HG03442 (cell line): Measurements from ENCODE around the gene RARA.
"Not testable (repeated sequence)": the region's sequence is repeated elsewhere in the genome, so short reads cannot be mapped to it uniquely, and the experiment has no call there.

Experiments used
- ATAC-seq: cut with Tn5 transposase; IDR thresholded peaks from one replicate; pipeline ENCODE4 v1.9.1; 2021; ENCODE audit warnings: mild to moderate bottlenecking, moderate library complexity; ENCODE audit not compliant: unreplicated experiment

Gene RARA

DNA sequence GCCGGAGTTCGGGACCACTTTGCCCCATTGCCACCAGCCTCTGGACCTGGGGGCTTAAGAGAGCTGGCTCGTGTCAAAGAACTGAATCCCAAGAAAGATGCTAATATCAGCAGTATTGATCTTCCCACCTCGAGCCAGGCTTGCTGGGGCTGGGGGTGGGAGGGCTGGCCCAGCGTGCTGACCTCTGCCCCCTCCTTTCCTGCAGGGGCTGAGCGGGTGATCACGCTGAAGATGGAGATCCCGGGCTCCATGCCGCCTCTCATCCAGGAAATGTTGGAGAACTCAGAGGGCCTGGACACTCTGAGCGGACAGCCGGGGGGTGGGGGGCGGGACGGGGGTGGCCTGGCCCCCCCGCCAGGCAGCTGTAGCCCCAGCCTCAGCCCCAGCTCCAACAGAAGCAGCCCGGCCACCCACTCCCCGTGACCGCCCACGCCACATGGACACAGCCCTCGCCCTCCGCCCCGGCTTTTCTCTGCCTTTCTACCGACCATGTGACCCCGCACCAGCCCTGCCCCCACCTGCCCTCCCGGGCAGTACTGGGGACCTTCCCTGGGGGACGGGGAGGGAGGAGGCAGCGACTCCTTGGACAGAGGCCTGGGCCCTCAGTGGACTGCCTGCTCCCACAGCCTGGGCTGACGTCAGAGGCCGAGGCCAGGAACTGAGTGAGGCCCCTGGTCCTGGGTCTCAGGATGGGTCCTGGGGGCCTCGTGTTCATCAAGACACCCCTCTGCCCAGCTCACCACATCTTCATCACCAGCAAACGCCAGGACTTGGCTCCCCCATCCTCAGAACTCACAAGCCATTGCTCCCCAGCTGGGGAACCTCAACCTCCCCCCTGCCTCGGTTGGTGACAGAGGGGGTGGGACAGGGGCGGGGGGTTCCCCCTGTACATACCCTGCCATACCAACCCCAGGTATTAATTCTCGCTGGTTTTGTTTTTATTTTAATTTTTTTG, 47.1 kb downstream of the RARA start:
- no peak for ATAC-seq

DNA sequence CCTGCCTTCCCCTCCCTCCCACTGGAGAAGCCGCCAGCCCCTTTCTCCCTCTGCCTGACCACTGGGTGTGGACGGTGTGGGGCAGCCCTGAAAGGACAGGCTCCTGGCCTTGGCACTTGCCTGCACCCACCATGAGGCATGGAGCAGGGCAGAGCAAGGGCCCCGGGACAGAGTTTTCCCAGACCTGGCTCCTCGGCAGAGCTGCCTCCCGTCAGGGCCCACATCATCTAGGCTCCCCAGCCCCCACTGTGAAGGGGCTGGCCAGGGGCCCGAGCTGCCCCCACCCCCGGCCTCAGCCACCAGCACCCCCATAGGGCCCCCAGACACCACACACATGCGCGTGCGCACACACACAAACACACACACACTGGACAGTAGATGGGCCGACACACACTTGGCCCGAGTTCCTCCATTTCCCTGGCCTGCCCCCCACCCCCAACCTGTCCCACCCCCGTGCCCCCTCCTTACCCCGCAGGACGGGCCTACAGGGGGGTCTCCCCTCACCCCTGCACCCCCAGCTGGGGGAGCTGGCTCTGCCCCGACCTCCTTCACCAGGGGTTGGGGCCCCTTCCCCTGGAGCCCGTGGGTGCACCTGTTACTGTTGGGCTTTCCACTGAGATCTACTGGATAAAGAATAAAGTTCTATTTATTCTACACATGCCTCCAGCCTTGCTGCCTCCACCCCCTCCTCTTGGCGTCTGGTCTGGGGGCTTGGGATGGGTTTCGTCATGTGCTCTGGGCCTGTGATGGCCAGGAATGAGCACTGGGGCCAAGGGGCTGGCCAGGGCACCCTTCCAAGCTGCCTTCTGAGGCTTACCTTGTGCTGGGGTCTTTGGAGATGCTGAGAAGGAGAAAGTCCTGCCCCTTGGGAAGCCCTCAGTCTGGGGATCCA, 48.3 kb downstream of the RARA start:
- ATAC-seq = no peak

DNA sequence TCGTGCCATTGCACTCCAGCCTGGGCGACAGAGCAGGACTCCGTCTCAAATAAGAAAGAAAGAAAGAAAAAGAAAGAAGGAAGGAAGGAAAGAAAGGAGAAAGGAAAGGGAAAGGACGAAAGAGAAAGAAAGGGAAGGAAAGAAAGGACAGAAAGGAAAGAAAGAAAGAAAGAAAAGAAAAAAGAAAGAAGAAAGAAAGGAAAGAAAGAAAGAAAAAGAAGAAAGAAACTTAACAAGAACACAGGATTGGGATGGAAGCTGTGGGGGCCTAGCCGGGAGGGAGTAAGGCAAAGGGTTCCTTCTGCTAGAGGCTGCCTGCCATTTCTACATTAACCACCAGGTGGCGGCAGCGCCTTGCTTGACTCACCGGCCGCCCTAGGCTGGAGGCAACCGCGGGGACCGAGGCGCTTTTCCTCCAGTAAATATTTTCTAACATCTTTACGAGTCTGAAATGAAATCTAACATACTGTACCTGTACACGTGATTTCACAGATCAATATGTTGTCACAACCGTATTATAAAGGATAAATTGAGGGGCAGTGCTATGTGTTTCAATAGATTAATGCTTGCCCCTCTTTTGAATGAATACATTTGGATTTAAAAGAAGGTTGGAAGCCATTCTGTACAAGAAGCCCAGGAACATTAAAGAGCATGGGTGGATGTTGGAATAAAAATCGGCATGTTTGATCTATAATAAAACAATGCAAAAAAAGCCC, 49.5 kb downstream of the RARA start:
- no peak for ATAC-seq

DNA sequence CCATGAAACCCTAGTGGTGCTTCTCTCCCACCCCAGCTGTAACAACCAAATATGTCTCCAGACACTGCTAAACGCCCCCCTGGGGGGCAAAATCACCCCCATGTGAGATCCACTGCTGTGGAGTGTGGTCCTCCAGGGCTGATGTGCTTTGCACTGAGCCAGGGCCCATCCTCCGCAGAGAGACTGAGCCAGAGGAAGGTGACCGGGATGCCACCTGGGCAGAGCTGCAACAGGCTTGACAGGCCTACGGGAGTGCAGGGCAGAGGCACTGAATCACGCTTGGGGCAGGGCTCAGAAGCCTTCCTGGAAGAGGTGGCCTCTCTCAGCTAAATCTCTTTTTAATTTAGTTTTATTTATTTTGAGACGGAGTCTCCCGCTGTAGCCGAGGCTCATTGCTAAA, 51.1 kb downstream of the RARA start:
- no peak for ATAC-seq

DNA sequence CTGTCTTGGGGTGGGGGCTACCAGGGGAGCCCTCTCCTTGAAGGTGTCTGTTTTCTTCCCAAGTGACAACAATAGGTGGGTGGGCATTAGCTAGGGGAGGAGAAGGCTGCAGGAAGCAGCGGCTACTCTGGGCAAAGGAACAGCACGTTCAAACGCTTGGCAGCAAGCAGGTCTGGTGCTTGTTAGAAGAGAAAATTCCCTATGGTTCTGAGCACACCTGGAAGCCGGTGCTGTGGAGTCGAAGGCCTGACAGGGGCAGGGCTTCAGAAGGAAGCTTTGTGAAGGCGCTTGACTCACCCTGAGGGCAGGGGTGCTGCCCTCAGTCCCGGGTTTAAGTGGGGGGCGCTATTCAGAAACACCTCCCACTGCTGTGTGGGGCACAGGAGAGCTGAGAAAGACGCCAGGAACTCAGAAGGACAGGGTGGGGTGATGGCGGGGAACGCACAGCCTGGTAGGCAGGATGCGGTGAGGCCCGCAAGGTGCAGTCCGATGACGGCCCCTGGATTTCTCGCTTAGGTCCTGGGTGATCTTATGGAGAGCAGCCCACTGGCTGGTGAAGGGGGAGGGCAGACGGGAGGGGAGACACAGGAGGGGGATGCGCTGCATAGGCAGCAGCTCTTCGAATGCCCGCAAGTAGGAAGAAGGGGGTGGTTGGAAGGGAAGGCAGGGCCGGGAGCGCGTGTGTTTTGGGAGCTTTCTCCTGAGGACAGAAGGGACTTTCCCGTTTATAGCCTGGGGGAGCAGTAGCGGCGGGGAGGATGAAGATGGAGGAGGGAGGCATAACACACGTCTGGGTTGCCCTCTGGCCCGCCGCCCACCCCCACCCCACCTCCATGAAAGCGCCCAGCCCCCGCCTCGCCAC, 52.3 kb downstream of the RARA start:
- ATAC-seq = no peak

DNA sequence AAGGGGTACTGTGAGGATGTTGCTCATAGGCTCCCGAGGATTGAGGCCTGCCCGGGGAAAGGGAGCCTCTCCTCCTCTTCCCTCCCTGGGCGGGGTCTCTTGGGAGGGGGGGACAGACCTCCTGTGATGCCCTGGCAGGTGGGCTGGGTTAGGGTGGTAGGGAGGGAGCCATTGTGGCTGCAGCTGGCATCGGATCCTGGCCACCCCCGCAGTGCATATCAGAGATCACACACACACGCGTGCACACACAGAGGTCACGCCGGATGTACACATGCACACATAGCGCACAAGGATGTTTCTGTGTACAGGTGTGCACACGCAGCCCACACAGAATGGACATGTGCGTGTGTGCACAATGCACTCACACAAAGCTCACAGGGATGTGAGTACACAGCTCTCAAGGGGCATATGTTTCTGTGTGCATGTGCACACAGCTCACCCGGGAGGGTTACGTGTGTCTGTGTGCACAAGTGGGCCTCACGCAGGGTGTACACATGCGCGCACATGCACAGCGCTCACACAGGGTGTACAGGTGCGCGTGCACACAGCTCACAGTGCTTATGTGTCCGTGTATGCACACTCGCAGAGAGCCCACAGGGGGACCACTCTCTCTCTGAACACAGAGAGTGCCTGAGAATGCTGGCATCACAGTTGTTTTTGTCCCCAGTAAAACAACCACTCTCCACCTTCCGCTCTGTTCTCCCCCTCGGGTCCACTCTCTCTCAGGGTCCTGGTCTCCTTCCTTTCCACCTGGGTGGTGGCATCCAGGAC, 53.1 kb downstream of the RARA start:
- no peak for ATAC-seq

DNA sequence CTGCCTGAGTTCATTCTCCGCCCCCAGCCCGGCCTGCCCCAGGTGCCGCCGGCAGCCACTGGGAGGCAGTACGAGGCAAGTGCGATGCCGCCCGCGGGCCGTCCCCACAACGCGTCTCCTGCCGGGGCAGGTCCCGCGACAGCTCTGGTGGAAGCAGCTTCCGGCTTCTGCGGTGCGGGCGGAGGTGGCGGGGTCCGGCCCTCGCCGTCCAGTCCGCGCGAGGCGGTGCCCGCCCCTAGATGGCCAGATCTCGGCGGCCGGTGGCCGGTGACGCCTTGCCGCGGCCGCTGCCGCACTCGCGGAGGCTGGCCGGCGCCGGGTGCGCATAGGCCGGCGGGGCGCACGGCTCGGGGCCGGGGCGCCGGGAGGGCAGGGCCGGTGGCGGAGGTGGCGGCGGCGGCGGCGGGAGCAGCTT, 53.7 kb downstream of the RARA start:
- peak; percentile 64 for ATAC-seq

DNA sequence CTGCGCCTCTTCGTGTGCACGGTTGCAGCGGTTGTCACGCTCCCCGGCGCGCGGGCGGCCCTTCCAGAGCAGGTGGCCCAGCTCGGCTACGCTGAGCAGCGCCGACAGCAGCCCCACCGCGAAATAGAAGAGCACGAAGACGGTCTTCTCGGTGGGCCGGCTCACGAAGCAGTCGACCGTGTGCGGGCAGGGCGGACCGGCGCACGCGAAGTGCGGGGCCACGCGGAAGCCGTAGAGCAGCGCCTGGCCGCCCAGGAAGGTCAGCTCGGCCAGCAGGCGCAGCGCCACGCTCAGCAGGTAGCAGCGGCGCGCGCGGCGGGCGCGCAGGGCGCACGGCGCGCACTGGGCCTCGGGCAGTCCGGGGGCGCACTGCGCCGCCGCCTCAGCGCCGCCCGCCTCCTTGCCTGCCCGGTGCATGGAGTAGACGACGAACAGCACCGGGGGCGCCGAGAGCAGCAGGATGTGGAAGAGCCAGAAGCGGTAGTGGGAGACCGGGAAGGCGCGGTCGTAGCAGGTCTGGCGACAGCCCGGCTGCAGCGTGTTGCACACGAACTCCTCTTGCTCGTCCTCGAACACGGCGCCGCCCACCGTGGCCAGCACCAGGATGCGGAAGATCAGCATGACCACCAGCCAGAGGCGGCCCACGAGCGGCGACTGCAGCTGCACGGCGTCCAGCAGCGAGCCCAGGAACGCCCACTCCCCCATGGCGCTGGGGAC, 54.3 kb downstream of the RARA start:
- peak; percentile 21 for ATAC-seq

DNA sequence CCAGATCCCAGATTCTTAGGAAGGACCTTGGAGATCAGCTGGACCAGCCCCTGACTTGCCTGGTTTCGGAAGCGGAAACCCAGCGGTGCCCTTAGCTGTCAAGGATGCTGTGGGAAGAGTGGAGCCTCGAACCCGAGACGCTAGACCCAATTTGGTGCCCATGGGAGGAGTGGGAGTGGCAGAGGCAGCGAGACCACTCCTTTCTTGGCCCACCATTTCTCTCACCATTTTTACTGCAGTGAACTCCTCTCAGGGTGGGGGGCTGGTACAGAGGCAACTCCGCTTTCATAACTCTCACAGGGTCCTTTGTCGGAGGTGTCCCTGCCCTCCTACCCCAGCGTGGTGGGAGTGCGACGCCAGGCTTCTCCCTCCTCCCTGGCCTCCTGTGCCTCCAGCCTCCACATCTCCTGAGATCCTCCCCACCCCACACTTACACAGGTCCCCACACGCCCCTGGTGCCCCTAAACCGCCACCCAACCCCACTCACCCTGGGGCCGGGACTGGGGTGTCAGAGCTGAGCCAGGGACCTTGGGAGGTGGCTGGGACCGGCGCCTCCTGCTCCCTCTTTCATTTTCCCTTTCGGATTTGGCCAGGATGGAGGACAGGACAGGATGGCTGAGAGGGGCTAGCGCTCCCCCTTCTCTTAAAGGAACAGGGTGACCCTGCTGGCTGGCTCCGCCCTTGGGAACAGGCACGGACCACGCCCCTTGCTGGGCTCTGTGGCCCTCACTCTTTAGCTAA, 55.3 kb downstream of the RARA start, which contains the start of gene GJD3:
Gene GJD3, minus strand, starts transcription at position 617 of the 741 bp plus-strand sequence. CDS start 922 bp downstream, outside the sequence.
- no peak for ATAC-seq

DNA sequence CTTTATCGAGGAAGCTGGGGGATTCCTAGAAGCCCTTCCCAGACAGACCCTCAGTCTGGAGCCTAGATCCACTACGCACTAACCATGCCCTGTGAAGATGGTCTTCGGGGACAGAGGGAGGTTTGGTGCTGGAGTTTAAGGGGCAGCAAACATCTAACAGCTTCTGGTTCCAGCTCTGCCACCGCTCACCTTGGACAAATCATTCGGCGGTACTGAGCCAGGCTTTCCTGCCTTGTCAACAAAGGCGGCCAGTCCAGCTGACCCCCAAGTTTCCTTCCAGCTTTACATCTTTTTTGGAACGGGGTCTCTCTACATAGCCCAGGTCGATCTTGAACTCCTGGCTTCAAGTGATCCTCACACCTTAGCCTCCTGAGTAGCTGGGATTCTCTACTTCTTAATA, 55.9 kb downstream of the RARA start:
- no peak for ATAC-seq

DNA sequence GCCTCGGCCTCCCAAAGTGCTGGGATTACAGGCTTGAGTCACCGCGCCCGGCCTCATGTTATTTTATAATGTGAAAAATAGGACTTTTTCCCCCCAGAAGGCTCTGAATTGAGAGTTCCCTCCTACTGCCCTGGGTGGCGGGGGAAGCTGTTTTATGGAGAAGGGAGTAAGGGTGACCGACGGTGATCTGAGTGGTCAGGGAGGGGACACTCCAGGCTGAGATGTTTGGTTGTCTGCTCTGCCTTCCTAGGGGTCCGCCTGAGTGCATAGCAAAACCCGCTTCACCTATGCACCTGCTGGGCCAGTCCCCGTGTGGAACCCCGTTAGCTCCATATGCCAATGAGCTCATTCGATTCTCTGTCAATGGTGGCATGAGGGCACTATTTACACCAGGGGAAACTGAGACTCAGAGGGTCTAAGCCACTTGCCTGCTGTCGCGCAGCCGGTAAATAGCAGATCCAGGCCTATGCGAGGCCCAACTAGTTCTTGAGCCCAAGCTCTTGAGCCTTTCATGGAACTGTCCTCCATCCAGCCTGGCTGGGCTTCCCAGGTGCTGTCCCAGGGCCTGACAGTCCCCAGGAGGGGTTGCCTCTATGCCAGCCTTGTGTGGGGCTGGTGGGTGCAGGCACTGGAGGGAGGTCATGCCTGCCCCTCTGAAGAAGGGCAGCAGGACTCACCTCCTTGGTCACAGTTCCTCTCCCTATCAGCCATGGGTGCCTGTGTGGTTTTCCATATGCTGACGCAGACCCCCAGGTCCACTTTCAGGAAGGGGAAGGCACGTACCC, 57.3 kb downstream of the RARA start:
- ATAC-seq = no peak

DNA sequence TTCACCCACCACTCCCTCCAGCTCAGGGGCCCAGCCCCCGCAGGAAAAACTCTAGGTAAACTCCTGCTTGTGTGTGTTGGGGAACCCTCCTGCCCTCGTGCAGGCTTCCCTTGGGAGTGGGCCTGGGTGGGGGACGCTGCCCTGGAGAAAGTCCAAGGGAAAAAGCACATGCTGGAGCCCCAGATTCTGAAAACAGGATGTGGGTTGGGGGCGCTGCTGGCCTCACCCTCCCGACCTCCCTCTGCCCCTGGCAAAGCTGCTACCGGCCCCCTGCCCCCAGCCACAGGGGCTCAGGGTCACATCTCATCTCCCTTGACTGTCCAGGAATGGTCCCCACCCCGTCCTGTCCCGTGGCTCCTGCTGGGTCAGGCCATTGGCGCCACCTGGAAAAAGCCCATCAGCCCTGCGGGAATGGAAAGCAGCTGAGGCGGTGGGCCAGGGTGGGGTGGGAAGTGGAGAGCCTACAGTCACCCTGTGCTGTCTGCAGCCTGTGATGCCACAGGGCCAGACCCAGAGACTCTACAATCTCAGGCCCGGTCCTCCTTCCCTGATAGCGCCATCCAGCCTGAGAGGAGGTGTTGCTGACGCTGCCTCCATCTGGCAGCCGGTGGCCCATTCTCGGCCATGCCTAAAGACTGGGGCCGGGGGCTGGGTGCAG, 58.0 kb downstream of the RARA start:
- no peak for ATAC-seq

DNA sequence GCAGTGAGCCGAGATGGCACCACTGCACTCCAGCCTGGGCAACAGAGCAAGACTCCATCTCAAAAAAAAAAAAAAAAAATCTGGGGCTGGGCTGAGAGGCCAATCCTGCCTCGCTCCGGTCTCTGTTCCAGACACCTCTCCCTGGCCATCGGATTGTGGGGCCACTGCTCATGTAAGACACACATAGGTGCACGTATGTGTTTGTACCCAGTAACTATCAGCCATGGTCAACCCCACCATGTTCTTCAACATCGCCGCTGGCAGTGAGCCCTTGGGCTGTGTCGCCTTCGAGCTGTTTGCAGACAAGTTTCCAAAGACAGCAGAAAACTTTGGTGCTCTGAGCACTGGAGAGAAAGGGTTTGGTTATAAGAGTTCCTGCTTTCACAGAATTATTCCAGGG, 58.7 kb downstream of the RARA start:
- ATAC-seq = not testable (repeated sequence)

DNA sequence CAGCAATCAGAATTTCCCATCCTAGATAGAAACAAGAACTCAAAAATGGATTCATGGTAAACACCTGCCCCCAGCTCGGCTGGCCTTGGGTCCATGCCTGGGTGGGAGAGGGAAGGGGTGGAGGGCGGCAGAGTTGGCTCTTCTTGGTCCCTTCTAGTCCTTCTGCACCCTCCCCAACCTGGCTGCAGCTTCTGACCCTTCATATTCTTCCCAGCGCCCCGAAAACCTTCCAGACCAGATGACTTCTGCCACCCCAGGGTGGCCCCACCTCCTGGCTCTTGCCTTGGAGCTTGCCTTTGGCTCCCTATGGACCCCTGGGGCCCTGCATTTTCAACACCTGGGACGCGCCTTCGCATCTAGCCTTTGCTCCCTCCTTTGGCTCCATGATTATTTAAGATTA, 60.9 kb downstream of the RARA start:
- no peak for ATAC-seq

DNA sequence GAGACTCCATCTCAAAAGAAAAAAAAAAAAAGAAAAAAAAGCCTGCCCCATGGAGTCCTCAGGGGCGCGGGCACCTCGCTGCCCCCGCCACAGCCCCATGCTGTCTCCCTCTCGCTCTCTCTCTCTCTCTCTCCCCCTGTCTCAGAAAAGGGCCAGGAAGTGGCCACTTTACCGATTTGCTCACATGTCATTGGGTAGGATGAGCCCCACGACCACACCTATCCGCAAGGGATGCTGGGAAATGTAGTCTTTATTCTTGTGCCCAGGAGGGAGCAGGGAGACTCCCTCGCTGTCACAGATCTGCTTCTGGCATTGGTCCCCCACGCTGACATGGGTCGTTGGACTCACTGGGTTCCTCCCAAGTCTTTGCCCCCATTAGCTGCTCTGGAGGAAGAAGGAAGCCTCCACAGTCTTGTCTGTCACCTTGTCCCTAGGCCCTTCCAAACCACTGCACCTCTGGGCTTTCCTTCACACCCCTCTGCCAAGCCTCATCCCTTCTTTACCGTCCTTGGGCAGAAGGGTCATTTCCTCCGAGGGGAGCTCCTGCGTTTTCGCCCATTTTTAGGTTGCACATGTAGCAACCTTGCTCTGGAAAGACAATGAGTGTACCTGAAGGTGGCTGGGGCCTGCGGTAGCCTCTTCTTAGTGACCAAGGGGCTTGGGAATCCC, 62.4 kb downstream of the RARA start:
- no peak for ATAC-seq

DNA sequence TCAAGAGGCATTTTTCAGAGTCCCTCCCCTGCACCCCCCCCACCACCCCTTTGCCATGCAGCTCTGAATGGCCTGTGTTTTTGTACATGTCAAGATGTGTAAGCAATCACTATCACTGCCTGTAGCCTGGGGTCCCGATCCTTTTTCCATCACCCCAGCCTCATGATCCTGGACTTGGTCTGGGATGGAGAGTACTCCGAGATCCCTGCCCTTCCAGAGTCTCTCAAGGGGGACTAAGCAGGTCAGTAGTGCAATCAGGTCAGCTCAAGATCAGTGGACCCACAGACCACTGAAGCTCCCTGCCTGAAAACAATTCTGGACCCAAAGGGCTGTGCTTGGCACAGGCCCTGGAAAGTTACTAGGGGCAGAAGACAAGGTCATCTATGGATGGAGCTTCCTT, 63.1 kb downstream of the RARA start:
- no peak for ATAC-seq
